SK-N-SH (cell line): ENCODE data around the gene RPN1.

Experiments used
- CHD2 ChIP-seq: fragments of 150-350 bp; IDR thresholded peaks from 2 replicates; pipeline ENCODE4 v1.6.1; 2018; ENCODE audit warnings: low read length; ENCODE audit not compliant: partially characterized antibody
- CTCF ChIP-seq: fragments of 200-600 bp; sonication (generic); IDR thresholded peaks from 2 replicates; pipeline ENCODE4 v1.6.1; 2017; ENCODE audit warnings: antibody characterized with exemption, mild to moderate bottlenecking, moderate library complexity
- IRF3 ChIP-seq: fragments of 150-350 bp; IDR thresholded peaks from 2 replicates; pipeline ENCODE4 v1.6.1; 2016; ENCODE audit warnings: mild to moderate bottlenecking, low read depth, low read length
- POLR2AphosphoS5 ChIP-seq: IDR thresholded peaks from 2 replicates; pipeline ENCODE4 v1.6.1; 2012; ENCODE audit warnings: low read depth, low read length
- RFX5 ChIP-seq: IDR thresholded peaks from 2 replicates; pipeline ENCODE4 v1.6.1; 2012; ENCODE audit warnings: mild to moderate bottlenecking, improper control_type of control experiment, low read length

GRCh38 chr3:128577711-128578110, 72.9 kb downstream of the RPN1 start:
- TF ChIP-seq CHD2, result no peak
- TF ChIP-seq IRF3, result no peak
- no peak for TF ChIP-seq RFX5
- no peak for TF ChIP-seq POLR2AphosphoS5
- no peak for TF ChIP-seq CTCF
